GM19467 (cell line): ENCODE data around the gene PFDN4.

Source experiments
- ATAC-seq: cut with Tn5 transposase; IDR thresholded peaks from one replicate; pipeline ENCODE4 v1.9.1; 2021; ENCODE audit warnings: mild to moderate bottlenecking, moderate library complexity; ENCODE audit not compliant: unreplicated experiment

PFDN4 gene

GRCh38 chr20:54200487-54201267, 7.2 kb upstream of the PFDN4 start:
- ATAC-seq: no peak

GRCh38 chr20:54201268-54201846, 6.5 kb upstream of the PFDN4 start:
- ATAC-seq: no peak

- no peak for ATAC-seq
These were observed 4.6 kb upstream of the PFDN4 start for GRCh38 chr20:54203281-54203680.

- no peak for ATAC-seq
These were observed 3.8 kb upstream of the PFDN4 start for GRCh38 chr20:54204063-54204462.

- ATAC-seq: no peak
These were observed 3.4 kb upstream of the PFDN4 start for GRCh38 chr20:54204481-54204880.

- ATAC-seq: no peak
These were observed 2.4 kb upstream of the PFDN4 start for GRCh38 chr20:54205450-54205849.

GRCh38 chr20:54207053-54207742, 689 bp upstream of the PFDN4 start:
- ATAC-seq: no peak

GRCh38 chr20:54208548-54209176, 775 bp downstream of the PFDN4 start:
- ATAC-seq: no peak

GRCh38 chr20:54209216-54209813, 1.4 kb downstream of the PFDN4 start:
- no peak for ATAC-seq

- ATAC-seq: no peak
These were observed 4.3 kb downstream of the PFDN4 start for GRCh38 chr20:54212226-54212625.

GRCh38 chr20:54212871-54213270, 5.0 kb downstream of the PFDN4 start:
- no peak for ATAC-seq

- ATAC-seq: no peak
These were observed 6.7 kb downstream of the PFDN4 start for GRCh38 chr20:54214566-54214965.

GRCh38 chr20:54215157-54215789, 7.4 kb downstream of the PFDN4 start:
- ATAC-seq: no peak

- ATAC-seq: no peak
These were observed 9.9 kb downstream of the PFDN4 start for GRCh38 chr20:54217762-54218161.

GRCh38 chr20:54218470-54218869, 10.6 kb downstream of the PFDN4 start:
- no peak for ATAC-seq

GRCh38 chr20:54219751-54220426, 12.0 kb downstream of the PFDN4 start:
- no peak for ATAC-seq

GRCh38 chr20:54220722-54221121, 12.8 kb downstream of the PFDN4 start:
- no peak for ATAC-seq

- ATAC-seq: no peak
These were observed 13.5 kb downstream of the PFDN4 start for GRCh38 chr20:54221353-54221752.

- ATAC-seq: no peak
These were observed 14.4 kb downstream of the PFDN4 start for GRCh38 chr20:54221996-54222890.
